Right ventricle myocardium superior (tissue), 1 donor: ENCODE results near the gene AHSA1. TPM values are rescaled to one million over a fixed set of nuclear protein-coding genes. Genes with fewer than 3 reads are reported as not detected.

Experiments used
- ATAC-seq: fragments of 200-7000 bp; cut with Tn5 transposase; one replicate; pipeline ENCODE4 v1.9.1; 2020; ENCODE audit warnings: mild to moderate bottlenecking; ENCODE audit not compliant: poor library complexity
- DNase-seq: peaks from one replicate; pipeline ENCODE4 v3.0.0-alpha.2; 2020
- intact Hi-C: fragments of 100-400 bp; cut with DNase I; formaldehyde crosslinking; loops from one replicate; pipeline ENCODE4 v1.11.2; 2022
- total RNA-seq: library from RNA; stranded (reverse); fragmentation: NEBNext Ultra II Directional; extraction: Animal tissue kit (Norgen Biotek cat#: 25700); gene quantifications from one replicate; pipeline ENCODE4 v1.2.1, GENCODE V29; 2021
- donor health status: DM: no; HTN: yes; CAD: no; lungs with severe emphysema.

Gene AHSA1
- total RNA-seq, 1 donor from 2014 or later, result 205 TPM

- intact Hi-C loops, result no loop called here
- no peak for DNase-seq
- ATAC-seq, result no peak
Measured at GRCh38 chr14:77502109-77502782, 44.4 kb downstream of the AHSA1 start.

GRCh38 chr14:77503138-77503537 is 45.2 kb downstream of the AHSA1 start:
- ATAC-seq (no peak), DNase-seq (no peak)
- intact Hi-C loops, result no loop called here

- ATAC-seq, result no peak
- intact Hi-C loops, result no loop called here
Measured at GRCh38 chr14:77505031-77505430, 47.1 kb downstream of the AHSA1 start.

GRCh38 chr14:77507762-77508161 is 49.9 kb downstream of the AHSA1 start:
- intact Hi-C loops, result no loop called here
- ATAC-seq (no peak), DNase-seq (no peak)

More at GRCh38 chr14:77505031-77505430, 47.1 kb downstream of the AHSA1 start:
- no peak for DNase-seq

- intact Hi-C loops, result no loop called here
- DNase-seq, result no peak
- no peak for ATAC-seq
Measured at GRCh38 chr14:77508249-77508648, 50.4 kb downstream of the AHSA1 start.

GRCh38 chr14:77508876-77509275 is 51.0 kb downstream of the AHSA1 start:
- intact Hi-C loops, result no loop called here
- ATAC-seq (no peak), DNase-seq (no peak)

GRCh38 chr14:77509366-77509765 is 51.5 kb downstream of the AHSA1 start:
- ATAC-seq, result no peak
- intact Hi-C loops, result no loop called here

GRCh38 chr14:77511486-77512162 is 53.7 kb downstream of the AHSA1 start:
- intact Hi-C loops, result no loop called here

More at GRCh38 chr14:77509366-77509765, 51.5 kb downstream of the AHSA1 start:
- no peak for DNase-seq

GRCh38 chr14:77516126-77516525 is 58.2 kb downstream of the AHSA1 start:
- DNase-seq (no peak), ATAC-seq (no peak)
- intact Hi-C loops, result no loop called here

More at GRCh38 chr14:77511486-77512162, 53.7 kb downstream of the AHSA1 start:
- DNase-seq, result no peak
- no peak for ATAC-seq

Other genes starting within 250 kb of the AHSA1 start
- gene NGB, start 186.9 kb upstream of the AHSA1 start, total RNA-seq, result not detected
- gene POMT2, start 137.2 kb upstream of the AHSA1 start, total RNA-seq, result 19.7 TPM
- gene GSTZ1, start 137.1 kb upstream of the AHSA1 start, total RNA-seq, result 14.9 TPM
- 4.8 TPM for gene TMED8, start 81.0 kb upstream of the AHSA1 start, total RNA-seq
- gene SAMD15, start 80.7 kb upstream of the AHSA1 start, total RNA-seq, result not detected
- not detected for gene NOXRED1, start 34.6 kb upstream of the AHSA1 start, total RNA-seq
- 10.9 TPM for gene VIPAS39, start 492 bp upstream of the AHSA1 start, total RNA-seq
- not detected for gene ISM2, start 40.7 kb downstream of the AHSA1 start, total RNA-seq
- gene SPTLC2, start 158.5 kb downstream of the AHSA1 start, total RNA-seq, result 10.2 TPM
- 12.1 TPM for gene ALKBH1, start 249.9 kb downstream of the AHSA1 start, total RNA-seq